Keratinocyte (primary cell): ENCODE results near the gene ISOC2. TPM values are rescaled to one million over a fixed set of nuclear protein-coding genes. Genes with fewer than 3 reads are reported as not detected.
"Not testable (repeated sequence)": the region's sequence is repeated elsewhere in the genome, so short reads cannot be mapped to it uniquely, and the experiment has no call there.

ENCODE experiments used
- DNase-seq: peaks from one replicate; pipeline ENCODE4 v3.0.0-alpha.2; 2011; ENCODE audit warnings: low read depth, missing footprints, low spot score
- FAIRE-seq: peaks from 2 replicates; lab custom pipeline; 2011; peaks lifted over from hg19 to GRCh38; lab: Jason Lieb, UNC
- H2AFZ ChIP-seq: 2 replicates; pipeline ENCODE4 v1.6.0; 2012; ENCODE audit warnings: low read length, control low read depth, inconsistent platforms; ENCODE audit not compliant: control insufficient read depth
- H3K27ac ChIP-seq: 2 replicates; pipeline ENCODE4 v1.5.1; 2011; ENCODE audit warnings: low read length; ENCODE audit not compliant: control insufficient read depth, insufficient read depth
- H3K27me3 ChIP-seq: 3 replicates; pipeline ENCODE4 v1.6.0; 2011; ENCODE audit warnings: low read length; ENCODE audit not compliant: control insufficient read depth, insufficient read depth; ENCODE audit errors: extremely low read depth
- H3K36me3 ChIP-seq, 2 experiments: 2 replicates in 1 of 2; 3 replicates in 1 of 2; pipeline ENCODE4 v1.5.1; 2011; ENCODE audit warnings: low read length in 2 of 2, mild to moderate bottlenecking in 1 of 2; ENCODE audit not compliant: control insufficient read depth in 2 of 2, insufficient read depth in 2 of 2; ENCODE audit errors: extremely low read depth in 1 of 2
- H3K4me1 ChIP-seq: 3 replicates; pipeline ENCODE4 v1.5.1; 2011; ENCODE audit warnings: low read length; ENCODE audit not compliant: control insufficient read depth, insufficient read depth; ENCODE audit errors: extremely low read depth
- H3K4me2 ChIP-seq: 3 replicates; pipeline ENCODE4 v1.6.0; 2011; ENCODE audit warnings: low read depth, low read length; ENCODE audit not compliant: control insufficient read depth, insufficient read depth; ENCODE audit errors: extremely low read depth
- H3K4me3 ChIP-seq, 3 experiments: fragments of 200-600 bp in 1 of 3; sonication (generic) in 1 of 3; 2 replicates in 2 of 3; 3 replicates in 1 of 3; pipeline ENCODE4 v1.5.1; 2011 to 2016; ENCODE audit warnings: low read length in 3 of 3, mild to moderate bottlenecking in 3 of 3, control low read depth in 2 of 3, inconsistent platforms in 1 of 3, low read depth in 1 of 3, mixed read lengths in 1 of 3, mixed run types in 1 of 3, moderate library complexity in 1 of 3; ENCODE audit not compliant: control insufficient read depth in 2 of 3, insufficient read depth in 2 of 3; ENCODE audit errors: extremely low read depth in 1 of 3
- H3K79me2 ChIP-seq: 2 replicates; pipeline ENCODE4 v1.6.0; 2012; ENCODE audit warnings: low read length; ENCODE audit not compliant: control insufficient read depth, insufficient read depth
- H3K9ac ChIP-seq: 3 replicates; pipeline ENCODE4 v1.6.0; 2011; ENCODE audit warnings: low read length; ENCODE audit not compliant: control insufficient read depth, insufficient read depth; ENCODE audit errors: extremely low read depth
- H3K9me1 ChIP-seq: 3 replicates; pipeline ENCODE4 v1.6.0; 2011; ENCODE audit warnings: low read length; ENCODE audit not compliant: control insufficient read depth, insufficient read depth; ENCODE audit errors: extremely low read depth
- H3K9me3 ChIP-seq: 2 replicates; pipeline ENCODE4 v1.5.1; 2012; ENCODE audit warnings: low read depth, low read length; ENCODE audit not compliant: control insufficient read depth
- H4K20me1 ChIP-seq: 3 replicates; pipeline ENCODE4 v1.6.0; 2011; ENCODE audit warnings: low read length; ENCODE audit not compliant: control insufficient read depth, insufficient read depth; ENCODE audit errors: extremely low read depth
- EZH2 ChIP-seq: IDR thresholded peaks from one replicate; pipeline ENCODE4 v1.6.1; 2012; ENCODE audit warnings: inconsistent platforms, mild to moderate bottlenecking, low read length, moderate library complexity
- dilution Hi-C: fragments of 300-500 bp; cut with MboI; formaldehyde crosslinking; loops from one replicate; pipeline ENCODE4 v1.7.0; 2020; ENCODE audit warnings: low sequenced_read_pairs; ENCODE audit not compliant: extremely low pct_ligation_motif_present
- polyA plus RNA-seq, 5 experiments: library from polyadenylated mRNA; depleted of rRNA in 3 of 5; stranded (reverse) in 3 of 5; stranded (forward) in 1 of 5; unstranded in 1 of 5; fragments of >200 nt; gene quantifications; 1 replicate in 1 of 5; 2 replicates in 3 of 5; 3 replicates in 1 of 5; pipeline versions ENCODE4 v1.2.1 to v1.2.3, GENCODE V29; 2011 to 2012; ENCODE audit warnings: missing spikeins in 2 of 5, low read depth in 1 of 5, low replicate concordance in 1 of 5
- TF ChIP-seq, protein P1 (sequence below), 3 experiments: IDR thresholded peaks in 1 of 3; conservative IDR thresholded peaks in 1 of 3; optimal IDR thresholded peaks in 1 of 3; 2 replicates in 2 of 3; 3 replicates in 1 of 3; pipeline versions ENCODE3 to v1.5.1; 2011; ENCODE audit warnings: low read length in 3 of 3, mild to moderate bottlenecking in 3 of 3, moderate library complexity in 2 of 3, control low read depth in 1 of 3, inconsistent platforms in 1 of 3; ENCODE audit not compliant: insufficient read depth in 2 of 3; ENCODE audit errors: extremely low read depth in 1 of 3

ISOC2 gene
- polyA plus RNA-seq, 1 donor (not counting 4 experiments of a cell fraction or from before 2014, with no cell fraction given), result 24.5 TPM

DNA sequence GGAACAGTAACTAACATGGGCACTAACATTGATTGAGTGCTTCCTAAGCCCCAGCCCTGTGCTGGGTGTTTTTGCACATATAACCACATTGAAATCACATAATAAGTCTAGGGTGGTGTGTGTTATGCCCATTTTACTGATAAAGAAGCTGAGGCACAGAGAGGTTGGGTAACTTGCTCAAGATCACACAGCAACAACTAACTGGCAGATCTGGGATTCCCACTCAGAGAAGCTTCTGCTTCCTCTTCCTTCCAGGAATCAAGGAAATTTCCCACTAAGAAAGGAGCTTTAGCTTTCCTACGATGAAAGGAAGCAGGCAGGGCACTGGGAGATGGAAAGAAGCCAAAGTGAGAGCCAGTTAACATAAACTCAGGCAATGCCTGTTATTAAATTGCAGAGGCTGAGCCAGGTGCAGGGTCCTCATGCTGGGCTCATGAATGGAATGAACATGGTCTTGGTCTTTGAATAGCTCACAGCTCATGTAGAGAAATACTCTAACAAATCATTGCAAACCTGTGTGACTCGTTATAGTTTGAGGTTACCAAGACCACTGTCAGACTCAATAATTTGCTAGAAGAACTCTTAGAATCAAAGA lies 36.9 kb upstream of the ISOC2 start:
- Histone ChIP-seq H4K20me1 (no peaks in the 10 kb centered on the region), H3K79me2 (no peaks in the 10 kb centered on the region), H3K9me1 (no peaks in the 10 kb centered on the region), H3K4me2 (no peak overlapping the region), H3K27ac (no peak overlapping the region), H3K4me1 (no peaks in the 10 kb centered on the region), H2AFZ (no peak overlapping the region), H3K36me3 (no peaks in the 10 kb centered on the region), H3K27me3 (peaks cover 23% of the 10 kb centered on the region), H3K4me3 (no peak overlapping the region), H3K9me3 (no peaks in the 10 kb centered on the region), H3K9ac (no peak overlapping the region)
- DNase-seq (no peak), FAIRE-seq (no peak)
- dilution Hi-C loops, result no loop called here
- no peak for TF ChIP-seq EZH2
- TF ChIP-seq, protein P1, sequence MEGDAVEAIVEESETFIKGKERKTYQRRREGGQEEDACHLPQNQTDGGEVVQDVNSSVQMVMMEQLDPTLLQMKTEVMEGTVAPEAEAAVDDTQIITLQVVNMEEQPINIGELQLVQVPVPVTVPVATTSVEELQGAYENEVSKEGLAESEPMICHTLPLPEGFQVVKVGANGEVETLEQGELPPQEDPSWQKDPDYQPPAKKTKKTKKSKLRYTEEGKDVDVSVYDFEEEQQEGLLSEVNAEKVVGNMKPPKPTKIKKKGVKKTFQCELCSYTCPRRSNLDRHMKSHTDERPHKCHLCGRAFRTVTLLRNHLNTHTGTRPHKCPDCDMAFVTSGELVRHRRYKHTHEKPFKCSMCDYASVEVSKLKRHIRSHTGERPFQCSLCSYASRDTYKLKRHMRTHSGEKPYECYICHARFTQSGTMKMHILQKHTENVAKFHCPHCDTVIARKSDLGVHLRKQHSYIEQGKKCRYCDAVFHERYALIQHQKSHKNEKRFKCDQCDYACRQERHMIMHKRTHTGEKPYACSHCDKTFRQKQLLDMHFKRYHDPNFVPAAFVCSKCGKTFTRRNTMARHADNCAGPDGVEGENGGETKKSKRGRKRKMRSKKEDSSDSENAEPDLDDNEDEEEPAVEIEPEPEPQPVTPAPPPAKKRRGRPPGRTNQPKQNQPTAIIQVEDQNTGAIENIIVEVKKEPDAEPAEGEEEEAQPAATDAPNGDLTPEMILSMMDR (optimal IDR thresholded peaks at IDR 0.05 in 1 of 3, IDR thresholded peaks at IDR 0.05 in 1 of 3, conservative IDR thresholded peaks at IDR 0.05 in 1 of 3; ENCODE audit: extremely low read depth in 1 of 3, insufficient read depth in 2 of 3, low read length in 3 of 3), result no peak

DNA sequence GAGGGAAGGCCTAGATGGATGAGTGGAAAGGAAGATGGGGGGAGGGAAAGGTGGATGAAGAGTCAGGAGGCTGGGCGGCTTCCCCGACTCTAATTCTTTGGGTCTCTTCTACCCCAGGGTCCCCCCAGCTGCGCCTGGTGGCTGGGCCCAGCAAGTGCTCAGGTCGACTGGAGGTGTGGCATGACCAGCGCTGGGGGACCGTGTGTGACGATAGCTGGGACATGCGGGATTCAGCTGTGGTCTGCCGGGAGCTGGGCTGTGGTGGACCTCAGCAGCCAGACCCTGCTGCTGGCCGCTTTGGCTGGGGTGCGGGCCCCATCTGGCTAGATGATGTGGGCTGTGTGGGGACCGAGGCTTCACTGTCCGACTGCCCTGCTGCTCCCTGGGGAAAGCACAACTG lies 36.3 kb upstream of the ISOC2 start:
- Histone ChIP-seq H2AFZ (no peak overlapping the region), H3K4me1 (no peaks in the 10 kb centered on the region), H3K9ac (no peak overlapping the region), H3K27ac (no peak overlapping the region), H3K9me3 (no peaks in the 10 kb centered on the region), H3K79me2 (no peaks in the 10 kb centered on the region), H3K9me1 (no peaks in the 10 kb centered on the region), H3K4me3 (no peak overlapping the region), H4K20me1 (no peaks in the 10 kb centered on the region), H3K4me2 (no peak overlapping the region), H3K27me3 (peaks cover 29% of the 10 kb centered on the region), H3K36me3 (no peaks in the 10 kb centered on the region)
- DNase-seq, result no peak
- no peak for FAIRE-seq
- TF ChIP-seq EZH2, result no peak
- TF ChIP-seq, protein P1 (optimal IDR thresholded peaks at IDR 0.05 in 1 of 3, IDR thresholded peaks at IDR 0.05 in 1 of 3, conservative IDR thresholded peaks at IDR 0.05 in 1 of 3; ENCODE audit: extremely low read depth in 1 of 3, insufficient read depth in 2 of 3, low read length in 3 of 3), result no peak
- dilution Hi-C loops, result no loop called here

DNA sequence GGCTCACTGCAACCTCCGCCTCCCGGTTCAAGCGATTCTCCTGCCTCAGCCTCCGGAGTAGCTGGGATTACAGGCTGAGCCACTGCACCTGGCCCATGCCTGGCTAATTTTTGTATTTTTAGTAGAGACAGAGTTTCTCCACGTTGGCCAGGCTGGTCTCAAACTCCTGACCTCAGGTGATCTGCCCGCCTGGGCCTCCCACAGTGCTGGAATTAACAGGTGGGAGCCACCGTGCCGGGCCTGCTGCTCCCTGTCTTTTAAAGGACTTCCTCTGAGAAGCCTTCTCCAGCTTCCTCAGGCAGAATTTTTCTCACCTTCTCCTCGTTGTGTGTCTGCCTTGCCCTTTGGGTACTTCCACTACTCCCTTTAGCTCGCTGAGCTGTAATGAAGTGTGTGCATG lies 35.4 kb upstream of the ISOC2 start:
- FAIRE-seq, H3K9me3 ChIP-seq, dilution Hi-C loops: not testable (repeated sequence)

More for the DNA sequence above, 35.4 kb upstream of the ISOC2 start:
- H2AFZ ChIP-seq, H3K4me1 ChIP-seq, DNase-seq, H3K79me2 ChIP-seq, H3K4me2 ChIP-seq, H3K36me3 ChIP-seq, H4K20me1 ChIP-seq, H3K9me1 ChIP-seq, H3K9ac ChIP-seq, H3K27ac ChIP-seq, H3K4me3 ChIP-seq: not testable (repeated sequence)
- peaks cover 38% of the 10 kb centered on the region for H3K27me3 ChIP-seq
